ENCODE measurements around the gene CCDC33. TPM values are rescaled to one million over a fixed set of nuclear protein-coding genes. Genes with fewer than 3 reads are reported as not detected.

Gene CCDC33
- total RNA-seq, 1 experiment from 2014 or later = not detected

- CTCF ChIA-PET = interaction anchor here (0.8 kb wide), 1 partner anchor 97 kb away, joined by 3 read pairs; no protein-coding TSS in a partner anchor
- H3K27me3 ChIP-seq (replicated peaks; ENCODE audit: control insufficient read depth, insufficient read depth, low read length) = no peaks in the 10 kb centered on the region
- Mint-ChIP-seq H3K27me3 (ENCODE audit: insufficient read depth, unreplicated experiment) (peaks cover 4% of the 10 kb centered on the region), H3K9me3 (ENCODE audit: unreplicated experiment) (no peaks in the 10 kb centered on the region), H3K27ac (ENCODE audit: unreplicated experiment) (no peak overlapping the region), H3K4me3 (ENCODE audit: unreplicated experiment) (no peak overlapping the region), H3K4me1 (ENCODE audit: low read depth, unreplicated experiment) (peaks cover 12% of the 10 kb centered on the region), H3K36me3 (ENCODE audit: insufficient read depth, unreplicated experiment) (peaks cover 6% of the 10 kb centered on the region)
- no peaks in the 10 kb centered on the region for H3K9me3 ChIP-seq
- no peak for DNase-seq
- BruUV-seq (replicated peaks) = no TSS peak
- intact Hi-C loops (cut with micrococcal nuclease; ENCODE audit: unreplicated experiment) = no loop called here
- no peaks in the 10 kb centered on the region for H3K4me1 ChIP-seq
- H3K36me3 ChIP-seq (ENCODE audit: control insufficient read depth, insufficient read depth, low read length) = no peaks in the 10 kb centered on the region
- no peak overlapping the region for H3K4me3 ChIP-seq (ENCODE audit: low read depth, low read length)
- TF ChIP-seq CTCF (IDR thresholded peaks at IDR 0.05; ENCODE audit: insufficient read depth in 1 of 2, low read depth in 1 of 2, low read length in 1 of 2, severe bottlenecking in 1 of 2, unreplicated experiment in 1 of 2) = no peak
- POLR2A ChIA-PET = no interaction called here
Observed at GRCh38 chr15:74209997-74210671, 26.0 kb upstream of the CCDC33 start.

GRCh38 chr15:74210729-74211128 is 25.4 kb upstream of the CCDC33 start:
- CTCF ChIA-PET = interaction anchor here (0.8 kb wide), 1 partner anchor 97 kb away, joined by 3 read pairs; no protein-coding TSS in a partner anchor
- H3K9me3 ChIP-seq = no peaks in the 10 kb centered on the region
- H3K36me3 ChIP-seq (ENCODE audit: control insufficient read depth, insufficient read depth, low read length) = no peaks in the 10 kb centered on the region
- H3K27me3 Mint-ChIP-seq (ENCODE audit: insufficient read depth, unreplicated experiment) = peaks cover 4% of the 10 kb centered on the region
- no TSS peak for BruUV-seq (replicated peaks)
- H3K4me1 ChIP-seq = no peaks in the 10 kb centered on the region
- intact Hi-C loops (cut with micrococcal nuclease; ENCODE audit: unreplicated experiment) = no loop called here
- peaks cover 16% of the 10 kb centered on the region for H3K4me1 Mint-ChIP-seq (ENCODE audit: low read depth, unreplicated experiment)
- no peak for DNase-seq
- no peaks in the 10 kb centered on the region for H3K27me3 ChIP-seq (replicated peaks; ENCODE audit: control insufficient read depth, insufficient read depth, low read length)
- peaks cover 6% of the 10 kb centered on the region for H3K36me3 Mint-ChIP-seq (ENCODE audit: insufficient read depth, unreplicated experiment)
- H3K27ac Mint-ChIP-seq (ENCODE audit: unreplicated experiment) = no peak overlapping the region
- no peaks in the 10 kb centered on the region for H3K9me3 Mint-ChIP-seq (ENCODE audit: unreplicated experiment)
- no peak overlapping the region for H3K4me3 ChIP-seq (ENCODE audit: low read depth, low read length)
- TF ChIP-seq CTCF (IDR thresholded peaks at IDR 0.05; ENCODE audit: insufficient read depth in 1 of 2, low read depth in 1 of 2, low read length in 1 of 2, severe bottlenecking in 1 of 2, unreplicated experiment in 1 of 2) = no peak
- POLR2A ChIA-PET = no interaction called here
- H3K4me3 Mint-ChIP-seq (ENCODE audit: unreplicated experiment) = no peak overlapping the region

- peaks cover 4% of the 10 kb centered on the region for H3K27me3 Mint-ChIP-seq (ENCODE audit: insufficient read depth, unreplicated experiment)
- Histone ChIP-seq H3K27me3 (replicated peaks; ENCODE audit: control insufficient read depth, insufficient read depth, low read length) (no peaks in the 10 kb centered on the region), H3K4me1 (no peaks in the 10 kb centered on the region), H3K4me3 (ENCODE audit: low read depth, low read length) (no peak overlapping the region), H3K36me3 (ENCODE audit: control insufficient read depth, insufficient read depth, low read length) (no peaks in the 10 kb centered on the region), H3K9me3 (no peaks in the 10 kb centered on the region)
- no peak overlapping the region for H3K27ac Mint-ChIP-seq (ENCODE audit: unreplicated experiment)
- no TSS peak for BruUV-seq (replicated peaks)
- H3K9me3 Mint-ChIP-seq (ENCODE audit: unreplicated experiment) = no peaks in the 10 kb centered on the region
- intact Hi-C loops (cut with micrococcal nuclease; ENCODE audit: unreplicated experiment) = no loop called here
- H3K4me3 Mint-ChIP-seq (ENCODE audit: unreplicated experiment) = no peak overlapping the region
- DNase-seq = no peak
- peaks cover 6% of the 10 kb centered on the region for H3K36me3 Mint-ChIP-seq (ENCODE audit: insufficient read depth, unreplicated experiment)
- H3K4me1 Mint-ChIP-seq (ENCODE audit: low read depth, unreplicated experiment) = peaks cover 16% of the 10 kb centered on the region
- TF ChIP-seq CTCF (IDR thresholded peaks at IDR 0.05; ENCODE audit: insufficient read depth in 1 of 2, low read depth in 1 of 2, low read length in 1 of 2, severe bottlenecking in 1 of 2, unreplicated experiment in 1 of 2) = no peak
- CTCF ChIA-PET = no interaction called here
- POLR2A ChIA-PET = no interaction called here
Observed at GRCh38 chr15:74211656-74212055, 24.5 kb upstream of the CCDC33 start.
